GM19468 (cell line): ENCODE data around the gene CEP89.
"Not testable (repeated sequence)": the region's sequence is repeated elsewhere in the genome, so short reads cannot be mapped to it uniquely, and the experiment has no call there.

Experiments
- ATAC-seq: cut with Tn5 transposase; IDR thresholded peaks from one replicate; pipeline ENCODE4 v1.9.1; 2021; ENCODE audit warnings: mild to moderate bottlenecking, moderate library complexity, moderate number of reproducible peaks; ENCODE audit not compliant: unreplicated experiment; ENCODE audit errors: extremely low read depth

The CEP89 gene

DNA sequence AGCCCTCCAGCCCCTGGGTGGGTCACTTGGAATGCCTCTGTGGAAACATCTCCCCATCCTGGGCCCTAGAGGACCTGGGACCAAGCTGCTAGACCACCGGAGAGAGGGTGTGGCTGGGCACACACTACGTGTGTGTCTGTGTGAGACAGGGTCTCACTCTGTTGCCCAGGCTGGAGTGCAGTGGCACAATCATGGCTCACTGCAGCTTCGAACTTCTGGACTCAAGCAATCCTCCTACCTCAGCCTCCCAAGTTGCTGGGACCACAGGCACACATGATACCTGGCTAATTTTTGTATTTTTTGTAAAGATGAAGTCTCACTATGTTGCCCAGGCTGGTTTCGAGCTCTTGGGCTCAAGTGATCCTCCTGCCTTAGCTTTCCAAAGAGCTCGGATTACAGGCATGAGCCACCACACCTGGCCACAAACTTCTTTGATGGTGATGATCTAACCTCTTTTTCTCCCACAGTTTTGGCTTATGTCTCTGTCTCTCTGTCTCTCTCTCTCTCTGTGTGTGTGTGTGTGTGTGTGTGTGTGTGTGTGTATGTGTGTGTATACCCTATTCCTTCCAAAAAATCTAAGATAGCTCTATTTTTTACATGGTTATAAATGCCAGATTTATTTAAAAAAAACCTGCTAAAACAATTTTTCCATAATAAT, 70.1 kb downstream of the CEP89 start:
- ATAC-seq: no peak

DNA sequence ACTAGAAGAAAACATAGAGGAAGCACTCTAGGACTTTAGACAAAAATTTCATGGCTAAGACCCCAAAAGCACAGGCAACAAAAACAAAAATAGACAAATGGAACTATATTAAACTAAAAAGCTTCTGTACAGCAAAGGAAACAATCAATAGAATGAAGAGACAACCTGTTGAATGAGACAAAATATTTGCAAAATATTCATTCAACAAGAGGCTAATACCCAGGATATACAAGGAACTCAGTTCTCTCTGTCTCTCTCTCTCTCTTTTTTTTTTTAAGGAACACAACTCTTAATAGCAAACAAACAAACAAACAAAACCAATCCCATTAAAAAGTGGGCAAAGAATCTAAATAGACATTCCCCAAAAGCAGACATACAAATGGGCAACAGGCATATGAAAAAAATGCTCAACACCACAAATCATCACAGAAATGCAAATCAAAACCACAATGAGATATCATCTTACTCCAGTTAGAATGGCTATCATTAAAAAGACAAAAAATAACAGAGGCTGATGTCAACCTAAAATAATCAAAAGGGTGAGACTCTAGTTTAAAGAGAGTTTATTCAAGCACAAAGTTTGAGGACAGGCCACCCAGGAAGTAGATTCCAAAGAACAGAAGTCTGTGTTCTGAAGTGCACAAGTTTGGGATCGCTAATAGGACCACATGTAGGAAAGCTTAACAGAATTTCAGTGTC, 75.1 kb downstream of the CEP89 start:
- no peak for ATAC-seq

DNA sequence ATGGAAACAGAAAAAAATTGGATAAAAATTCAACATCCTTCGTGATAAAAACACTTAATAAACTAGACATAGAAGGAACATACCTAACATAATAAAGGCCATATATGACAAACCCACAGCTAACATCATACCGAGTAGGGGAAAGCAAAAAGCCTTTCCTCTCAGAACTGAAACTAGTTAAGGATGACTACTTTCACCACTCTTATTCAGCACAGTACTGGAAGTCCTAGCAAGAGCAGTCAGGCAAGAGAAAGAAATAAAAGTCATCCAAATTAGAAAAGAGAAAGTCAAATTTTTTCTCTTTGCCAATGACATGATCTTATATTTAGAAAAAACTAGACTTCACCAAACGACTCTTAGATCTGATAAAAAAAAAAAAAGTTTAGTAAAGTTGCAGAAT, 76.4 kb downstream of the CEP89 start:
- ATAC-seq: peak; percentile 71

DNA sequence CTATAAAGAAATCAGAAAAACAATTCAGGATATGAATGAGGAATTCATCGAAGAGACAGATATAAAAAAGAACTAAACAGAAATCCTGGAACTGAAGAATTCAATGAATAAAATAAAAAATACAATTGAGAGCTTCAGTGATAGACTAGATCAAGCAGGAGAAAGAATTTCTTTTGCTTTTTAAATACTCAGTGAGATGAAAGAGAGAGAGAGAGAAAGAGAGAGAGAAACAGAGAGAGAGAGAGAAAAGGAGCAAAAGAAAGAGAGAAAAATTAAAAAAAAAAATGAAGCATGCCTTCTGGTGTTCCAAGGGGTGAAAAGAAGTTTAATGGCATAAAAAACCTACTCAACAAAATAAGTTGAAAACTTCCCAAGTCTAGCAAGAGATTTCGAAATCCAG, 80.1 kb downstream of the CEP89 start:
- ATAC-seq: no peak

DNA sequence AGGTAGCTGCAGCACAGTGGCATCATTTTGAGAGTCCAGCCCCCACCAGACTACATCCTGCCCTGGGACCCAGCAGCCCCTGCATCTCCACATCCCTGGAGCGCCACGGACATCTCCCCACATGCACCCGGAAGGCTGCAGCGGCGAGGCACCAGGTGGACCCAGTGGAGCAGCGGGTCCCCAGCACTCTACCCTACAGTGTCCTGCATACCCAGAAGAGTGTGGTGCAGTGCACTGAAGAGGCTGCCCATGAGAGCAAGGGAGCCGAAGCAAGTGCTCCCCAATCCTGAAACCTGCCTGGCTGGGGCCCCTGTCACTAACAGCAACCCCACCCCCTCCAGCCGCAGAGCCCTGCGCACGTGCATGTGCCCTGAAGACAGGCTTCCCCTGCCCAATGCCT, 80.9 kb downstream of the CEP89 start:
- ATAC-seq: no peak

DNA sequence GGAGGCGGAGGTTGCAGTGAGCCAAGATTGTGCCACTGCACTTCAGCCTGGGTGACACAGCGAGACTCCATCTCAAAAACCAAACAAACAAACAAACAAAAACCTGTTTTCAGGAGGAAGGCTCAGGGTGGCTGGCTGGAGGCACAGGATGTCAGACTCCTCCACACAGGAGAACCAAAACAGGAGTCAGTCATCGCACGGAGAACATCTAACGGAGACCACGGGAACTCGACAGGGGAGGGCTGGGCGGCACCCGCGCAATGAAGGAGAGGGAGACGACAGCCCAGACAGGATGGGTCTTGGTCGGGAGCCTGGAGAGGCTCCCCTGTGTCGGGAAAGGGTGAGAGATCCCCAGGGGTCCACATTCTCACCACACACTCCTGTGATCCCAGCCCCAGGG, 81.4 kb downstream of the CEP89 start:
- ATAC-seq: no peak

DNA sequence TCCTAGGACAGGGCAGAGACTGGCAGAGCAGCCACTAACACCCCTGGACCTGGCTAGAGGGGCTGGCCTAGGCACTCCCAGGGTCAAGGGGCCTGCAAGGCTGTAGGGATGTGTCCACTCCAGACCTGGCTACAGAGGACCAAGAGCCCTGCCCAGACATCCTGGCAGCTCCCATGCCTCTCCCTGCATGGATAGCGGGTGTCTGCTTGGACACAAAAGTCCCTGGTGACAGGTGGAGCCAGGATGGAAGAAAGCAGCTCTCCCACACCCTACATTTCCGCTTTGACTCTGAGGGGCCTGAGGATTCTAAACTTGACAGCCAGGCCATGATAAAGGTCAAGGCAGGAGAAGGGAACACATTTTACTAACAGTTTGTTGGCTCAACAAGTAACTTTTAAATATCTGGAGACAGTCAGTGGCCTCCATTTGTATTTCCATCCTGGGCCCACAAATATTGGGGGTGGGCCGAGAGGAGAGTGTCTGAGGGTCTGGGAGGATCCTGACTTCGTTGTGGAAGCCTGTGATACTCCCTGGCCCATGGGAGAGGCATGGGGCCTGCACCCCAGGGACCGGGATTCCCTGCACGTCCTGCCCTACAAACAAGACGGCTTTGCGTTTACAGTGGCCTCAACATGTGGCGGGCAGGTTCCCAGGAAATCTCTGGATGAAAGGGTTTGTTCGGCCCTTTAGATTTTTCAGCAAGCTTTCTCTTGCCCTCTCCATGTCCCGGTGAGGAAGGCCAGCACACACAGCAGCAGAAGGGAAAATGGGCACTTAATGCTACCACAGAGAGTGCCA, 82.4 kb downstream of the CEP89 start:
- no peak for ATAC-seq

DNA sequence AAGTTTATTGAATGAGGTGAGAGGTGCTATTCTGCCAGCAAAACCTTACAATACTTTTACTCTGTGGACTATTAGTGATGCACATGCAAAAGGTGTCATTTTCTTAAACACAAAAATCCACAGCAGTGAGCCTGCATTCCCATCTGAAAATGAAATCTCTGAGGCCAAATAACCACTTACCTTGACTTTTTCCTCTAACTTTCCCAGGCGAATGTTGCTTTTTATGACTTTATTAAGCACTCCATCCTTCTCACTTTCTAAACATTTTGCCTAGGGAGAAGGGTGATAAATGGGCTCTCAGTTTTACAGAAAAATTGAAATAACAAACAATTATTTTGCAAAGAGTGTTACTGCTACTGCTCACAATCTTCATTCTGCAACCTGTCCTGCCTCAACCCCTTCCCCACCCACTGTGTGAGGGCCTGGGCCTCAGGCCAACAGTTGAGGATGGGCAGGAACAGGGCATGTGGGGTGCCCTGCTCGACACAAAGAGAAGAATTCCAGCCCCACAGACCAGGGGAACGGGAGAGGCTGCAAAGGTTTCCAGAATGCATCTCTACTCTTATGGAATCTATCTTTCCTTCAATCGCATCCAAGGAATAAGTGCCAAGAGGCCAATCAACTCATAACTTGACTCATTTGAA, 84.1 kb downstream of the CEP89 start:
- ATAC-seq: no peak

DNA sequence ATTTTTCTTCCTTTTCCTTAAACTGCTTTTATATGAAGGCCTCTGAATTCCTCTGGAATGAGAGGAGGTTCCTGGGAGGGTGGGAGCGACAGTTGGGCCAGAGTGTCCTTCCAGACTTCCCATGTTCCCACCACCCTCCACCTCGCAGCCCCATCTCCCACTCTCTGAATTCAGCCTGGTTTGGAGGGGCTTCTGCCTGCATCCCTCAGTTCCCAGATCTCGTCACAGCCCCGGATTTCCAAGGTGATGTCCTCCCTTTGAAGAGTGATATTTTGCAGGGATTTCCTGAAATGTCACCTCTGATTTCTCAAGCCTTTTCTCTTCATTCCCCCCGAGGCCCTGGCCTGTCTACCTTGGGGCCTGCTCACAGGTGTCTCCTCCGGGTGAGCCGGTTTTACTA, 85.5 kb downstream of the CEP89 start:
- no peak for ATAC-seq

DNA sequence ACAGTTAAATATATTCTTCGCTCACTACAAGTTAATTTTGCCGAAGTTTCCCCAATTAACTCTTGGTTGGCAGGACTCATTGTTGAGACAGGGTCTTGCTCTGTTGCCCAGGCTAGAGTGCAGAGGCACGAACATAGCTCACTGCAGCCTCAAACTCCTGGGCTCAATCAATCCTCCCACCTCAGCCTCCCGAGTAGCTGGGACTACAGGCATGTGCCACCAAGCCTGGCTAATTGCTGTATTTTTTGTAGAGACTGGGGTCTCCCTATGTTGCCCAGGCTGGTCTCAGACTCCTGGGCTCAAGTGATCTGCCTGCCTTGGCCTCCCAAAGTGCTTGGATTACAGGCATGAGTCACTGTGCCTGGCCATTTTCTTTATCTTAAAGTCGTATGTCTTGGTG, 86.5 kb downstream of the CEP89 start:
- ATAC-seq: not testable (repeated sequence)

DNA sequence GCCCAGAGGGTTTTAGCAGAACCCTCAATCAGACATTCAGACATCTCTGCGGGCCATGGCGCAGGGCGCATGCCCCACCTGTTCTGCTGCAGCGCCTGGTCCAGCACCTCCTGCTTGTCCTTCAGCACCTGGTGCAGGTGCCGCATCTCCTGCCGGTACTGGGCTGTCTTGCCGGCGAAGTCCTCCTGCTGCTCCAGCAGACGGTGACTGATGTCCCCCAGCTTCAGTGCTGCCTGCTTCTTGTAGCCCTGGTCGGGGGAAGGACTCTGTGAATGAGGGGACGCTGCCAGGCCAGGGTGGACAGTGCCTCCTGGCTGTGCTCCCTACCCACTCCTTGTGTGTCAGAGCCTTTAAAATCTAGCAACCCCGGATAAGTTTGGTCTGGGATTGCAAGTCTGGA, 90.0 kb downstream of the CEP89 start:
- ATAC-seq: no peak

DNA sequence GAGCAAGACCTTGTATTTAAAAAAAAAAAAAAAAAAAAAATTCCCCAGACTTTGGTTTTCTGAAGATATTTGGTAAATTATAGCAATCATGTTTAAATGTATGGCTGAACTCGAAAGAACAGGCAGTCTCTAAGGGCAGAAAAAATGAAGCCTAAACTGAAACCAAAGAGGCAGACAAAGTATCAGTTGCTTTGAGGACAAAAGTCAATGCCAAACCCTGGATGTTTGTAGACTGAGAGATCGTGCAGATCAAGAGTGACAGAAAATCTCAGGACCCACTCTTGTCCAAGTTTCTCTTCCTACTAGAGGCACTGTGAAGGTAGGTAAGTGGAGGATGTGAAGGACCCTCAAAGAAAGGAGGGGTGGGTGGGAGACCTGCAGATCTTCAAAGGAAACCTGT, 91.1 kb downstream of the CEP89 start:
- no peak for ATAC-seq

DNA sequence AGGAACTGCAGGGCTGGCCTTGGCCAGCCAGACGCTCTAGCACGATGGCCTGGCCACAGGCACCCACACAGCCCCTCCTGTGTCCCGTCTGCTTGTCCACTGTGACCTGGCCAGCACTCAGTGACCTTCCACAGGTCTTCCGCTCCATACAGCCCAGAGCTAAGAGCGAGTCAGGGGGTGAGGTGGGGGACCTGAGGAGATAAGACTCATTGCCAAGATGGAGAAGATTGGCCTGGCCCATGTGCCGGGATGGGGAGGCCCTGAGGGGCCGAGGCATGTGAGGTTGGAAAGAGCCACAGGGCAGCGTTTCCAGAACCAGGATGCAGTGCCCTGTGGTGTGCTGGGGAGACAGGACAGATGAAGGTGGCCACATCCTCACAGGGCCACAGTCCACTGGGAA, 92.0 kb downstream of the CEP89 start:
- ATAC-seq: no peak

DNA sequence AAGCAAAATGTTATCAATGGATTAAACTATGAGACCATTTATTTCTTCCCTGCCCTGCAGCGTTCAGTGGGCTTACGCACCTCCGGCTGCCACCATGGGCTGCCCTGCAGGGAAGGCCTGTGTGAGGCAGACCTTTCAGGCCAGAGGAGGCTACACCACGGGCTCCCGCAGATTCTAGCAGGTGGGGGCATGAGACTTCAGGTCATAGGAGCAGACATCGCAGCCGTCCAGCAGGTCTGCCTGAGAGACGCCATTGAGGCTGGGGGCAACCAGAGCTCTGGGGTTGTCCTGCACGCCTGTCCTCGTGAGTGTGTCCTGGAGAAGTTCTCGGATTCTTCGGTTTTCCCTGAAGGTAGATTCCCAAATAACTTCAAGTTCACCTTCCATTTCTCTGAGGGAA, 92.8 kb downstream of the CEP89 start:
- ATAC-seq: no peak

DNA sequence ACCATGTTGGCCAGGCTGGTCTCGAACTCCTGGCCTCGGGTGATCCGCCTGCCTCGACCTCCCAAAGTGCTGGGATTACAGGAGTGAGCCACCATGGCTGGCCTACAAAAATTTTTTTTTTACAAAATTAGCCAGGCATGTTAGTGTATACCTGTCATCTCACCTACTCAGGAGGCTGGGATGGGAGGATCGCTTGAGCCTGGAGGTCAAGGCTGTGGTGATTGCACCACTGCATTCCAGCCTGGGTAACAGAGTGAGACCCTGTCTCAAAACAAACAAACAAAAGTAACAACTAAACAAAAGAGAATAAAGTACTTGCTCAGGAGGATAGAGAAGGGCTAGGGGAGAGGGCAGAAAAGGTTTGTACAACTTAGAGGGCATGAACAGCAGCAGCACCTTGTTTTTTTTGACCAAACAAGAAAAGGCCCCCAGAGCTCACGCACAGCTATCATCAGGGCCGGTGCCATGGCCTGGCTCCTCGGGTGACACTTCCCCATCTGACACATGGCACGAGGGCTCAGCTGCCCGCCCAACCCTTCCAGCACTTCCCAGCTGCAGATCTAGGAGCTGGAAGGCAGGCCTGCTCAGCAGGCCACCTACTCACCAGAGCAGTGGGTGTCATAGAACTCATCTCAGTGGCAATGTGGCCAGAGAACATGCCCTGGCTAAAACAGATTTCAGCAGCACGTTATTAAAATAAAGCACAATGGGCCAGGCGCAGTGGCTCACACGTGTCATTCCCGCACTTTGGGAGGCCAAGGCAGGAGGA, 93.6 kb downstream of the CEP89 start:
- ATAC-seq: no peak

DNA sequence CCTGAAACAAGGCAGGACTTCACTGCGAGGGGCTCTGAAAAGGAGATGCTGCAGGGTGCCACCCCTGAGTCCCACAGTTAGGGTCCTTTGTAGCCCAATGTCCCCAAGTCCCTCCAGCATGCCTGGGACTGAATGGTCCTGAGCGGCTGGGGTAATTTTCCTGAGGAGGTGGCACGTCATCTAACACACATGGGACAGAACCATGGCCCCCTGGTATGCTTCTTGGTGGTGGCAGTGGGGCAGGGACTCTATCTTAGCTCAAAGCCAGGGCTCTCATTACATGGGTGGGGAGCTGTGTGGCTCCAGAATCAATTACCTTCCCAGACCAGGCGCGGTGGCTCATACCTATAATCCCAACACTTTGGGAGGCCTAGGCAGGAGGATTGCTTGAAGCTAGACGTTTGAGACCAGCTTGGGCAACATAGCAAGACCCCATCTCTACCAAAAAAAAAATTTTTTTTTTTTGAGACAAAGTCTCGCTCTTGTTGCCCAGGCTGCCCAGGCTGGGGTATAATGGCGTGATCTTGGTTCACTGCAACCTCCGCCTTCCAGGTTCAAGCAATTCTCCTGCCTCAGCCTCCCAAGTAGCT, 94.3 kb downstream of the CEP89 start:
- ATAC-seq: no peak

DNA sequence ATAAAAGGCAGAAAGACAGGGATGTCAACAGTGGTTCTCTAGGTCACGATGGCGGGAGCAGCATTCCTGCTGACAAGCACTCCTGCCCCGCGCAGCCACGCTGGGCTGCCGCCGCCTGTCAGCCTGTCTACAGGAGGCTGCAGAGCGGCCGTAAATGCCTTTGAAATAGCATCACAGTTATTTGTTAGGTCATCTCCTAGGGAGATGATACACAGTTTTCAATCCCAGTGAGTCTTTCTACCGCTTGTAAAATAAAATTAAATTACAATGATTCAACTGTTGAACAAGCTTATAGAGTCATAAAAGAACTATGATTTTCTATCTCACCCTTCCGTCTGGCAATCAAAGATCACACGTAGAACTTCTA, 94.9 kb downstream of the CEP89 start:
- ATAC-seq: no peak

DNA sequence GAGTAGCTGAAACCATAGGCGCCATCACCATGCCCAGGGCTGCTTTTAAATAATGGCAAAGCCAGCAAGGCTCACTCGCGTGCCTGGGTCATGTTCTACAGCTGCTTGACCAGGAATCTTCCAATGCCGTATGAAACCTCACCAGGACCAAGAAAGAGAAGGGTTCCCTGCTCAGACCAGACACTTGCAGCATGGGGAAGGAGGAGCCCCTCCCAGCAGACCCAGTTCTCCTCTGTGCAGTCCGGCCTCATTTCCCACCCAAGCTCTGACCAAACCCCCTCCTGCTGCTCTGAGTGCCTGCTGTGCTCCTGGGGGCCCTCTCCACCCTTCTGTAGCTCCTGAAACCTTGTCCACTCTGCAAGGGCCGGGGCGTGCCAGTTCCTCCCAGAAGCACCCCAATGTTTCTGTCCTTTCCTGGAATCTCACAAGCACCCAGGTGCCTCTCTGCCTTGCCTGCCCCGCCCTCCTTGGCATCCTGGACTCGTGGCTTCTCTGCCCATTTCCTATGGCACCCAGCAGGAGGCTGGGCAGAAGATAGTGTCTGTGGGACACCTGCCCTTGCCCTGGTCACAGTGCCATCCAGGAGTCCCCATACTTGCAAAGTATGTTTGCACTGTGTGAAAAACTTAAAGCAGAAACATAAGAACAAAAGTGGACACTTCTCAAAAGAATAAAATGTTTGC, 95.4 kb downstream of the CEP89 start:
- no peak for ATAC-seq

DNA sequence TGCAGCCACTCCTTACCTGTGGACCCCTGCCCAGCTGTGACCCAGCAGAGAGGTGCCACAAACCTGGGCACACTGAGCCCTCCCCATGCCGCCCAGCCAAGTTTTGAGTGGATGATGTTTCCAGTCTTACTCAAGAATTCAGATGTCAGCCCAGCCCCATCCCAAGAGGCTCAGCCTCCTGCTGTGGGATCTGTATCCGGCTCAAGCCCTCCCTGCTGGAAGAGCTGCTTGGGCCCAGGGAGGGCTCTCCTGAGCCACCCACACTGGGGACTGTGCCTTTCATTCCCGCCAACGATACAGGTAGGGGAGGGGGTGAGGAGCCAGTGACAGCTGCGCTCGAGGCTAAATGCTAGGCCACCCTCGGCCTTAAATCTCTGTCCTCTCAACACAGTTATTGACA, 96.3 kb downstream of the CEP89 start:
- no peak for ATAC-seq
